T47D (cell line): ENCODE data around the gene GPR157.
A peak's percentile ranks its signal among the peaks of the same experiment; 100 is the strongest.
"Not testable (repeated sequence)": the region's sequence is repeated elsewhere in the genome, so short reads cannot be mapped to it uniquely, and the experiment has no call there.

Experiments used
- DNase-seq, 2 experiments: peaks; one replicate each; pipeline versions ENCODE4 v3.0.0 to v3.0.0-alpha.2; 2011 to 2012; ENCODE audit warnings: low read depth in 1 of 2, low spot score in 1 of 2
- JUND ChIP-seq: IDR thresholded peaks from 2 replicates; pipeline ENCODE4 v1.6.1; 2012; ENCODE audit warnings: low read depth
- in situ Hi-C: cut with HindIII; loops from 2 replicates; pipeline ENCODE4 v1.10.0; 2016; ENCODE audit warnings: low sequenced_read_pairs, low pct_unique_long_range_greater_than_20kb

The GPR157 gene

GRCh38 chr1:9106286-9106685, 22.6 kb downstream of the GPR157 start:
- no peak for DNase-seq
- in situ Hi-C loops, result no loop called here
- TF ChIP-seq JUND, result no peak

GRCh38 chr1:9105336-9105867, 23.5 kb downstream of the GPR157 start:
- in situ Hi-C loops, result no loop called here
- DNase-seq, result no peak
- TF ChIP-seq JUND, result no peak

GRCh38 chr1:9101510-9102146, 27.3 kb downstream of the GPR157 start:
- peak; percentile 42 to 66 for DNase-seq
- in situ Hi-C loops, result no loop called here
- no peak for TF ChIP-seq JUND

- no peak for TF ChIP-seq JUND
- DNase-seq, result no peak
- in situ Hi-C loops, result no loop called here
Observed at GRCh38 chr1:9100471-9101043, 28.3 kb downstream of the GPR157 start.

- TF ChIP-seq JUND, result no peak
- in situ Hi-C loops, result no loop called here
- no peak for DNase-seq
Observed at GRCh38 chr1:9099555-9099954, 29.3 kb downstream of the GPR157 start.

- DNase-seq, result no peak
- TF ChIP-seq JUND, result no peak
- in situ Hi-C loops, result no loop called here
Observed at GRCh38 chr1:9097947-9098705, 30.8 kb downstream of the GPR157 start.

GRCh38 chr1:9095818-9096217, 33.1 kb downstream of the GPR157 start:
- in situ Hi-C loops, result no loop called here

GRCh38 chr1:9093996-9094595, 34.8 kb downstream of the GPR157 start:
- DNase-seq, in situ Hi-C loops: not testable (repeated sequence)

More at GRCh38 chr1:9095818-9096217, 33.1 kb downstream of the GPR157 start:
- DNase-seq, result no peak
- TF ChIP-seq JUND, result no peak

- in situ Hi-C loops, result no loop called here
- DNase-seq, result no peak
- TF ChIP-seq JUND, result no peak
Observed at GRCh38 chr1:9093581-9093980, 35.3 kb downstream of the GPR157 start.

GRCh38 chr1:9093091-9093490, 35.8 kb downstream of the GPR157 start:
- TF ChIP-seq JUND, result no peak
- DNase-seq, result no peak
- in situ Hi-C loops, result no loop called here

GRCh38 chr1:9088807-9089206, 40.1 kb downstream of the GPR157 start:
- TF ChIP-seq JUND, result no peak
- in situ Hi-C loops, result no loop called here

GRCh38 chr1:9087411-9088125, 41.3 kb downstream of the GPR157 start:
- no peak for TF ChIP-seq JUND
- no peak for DNase-seq
- in situ Hi-C loops, result no loop called here

More at GRCh38 chr1:9088807-9089206, 40.1 kb downstream of the GPR157 start:
- DNase-seq, result no peak

GRCh38 chr1:9086796-9087195, 42.1 kb downstream of the GPR157 start:
- in situ Hi-C loops, result no loop called here
- TF ChIP-seq JUND, result no peak

More at GRCh38 chr1:9086796-9087195, 42.1 kb downstream of the GPR157 start:
- DNase-seq, result no peak
